ENCODE measurements around the gene SMIM20.

GRCh38 chr4:25908491-25908901 lies 5.5 kb upstream of the SMIM20 start:
- TF ChIP-seq CTCF (IDR thresholded peaks at IDR 0.05) (no peak), POLR2A (IDR thresholded peaks at IDR 0.05) (no peak)

All from adrenal gland (tissue), 5 donors.